Epidermal melanocyte (primary cell): ENCODE data around the gene MS4A13.
"Not testable (repeated sequence)": the region's sequence is repeated elsewhere in the genome, so short reads cannot be mapped to it uniquely, and the experiment has no call there.

Source experiments
- DNase-seq: peaks from one replicate; pipeline ENCODE4 v3.0.0; 2011; ENCODE audit warnings: low spot score; ENCODE audit not compliant: insufficient read length

MS4A13 gene, protein sequence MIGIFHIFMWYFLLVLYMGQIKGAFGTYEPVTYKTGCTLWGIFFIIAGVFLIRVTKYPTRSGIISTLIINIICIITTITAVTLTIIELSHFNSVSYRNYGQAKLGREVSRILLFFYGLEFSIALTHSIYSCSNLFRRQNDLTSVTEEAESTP

DNA sequence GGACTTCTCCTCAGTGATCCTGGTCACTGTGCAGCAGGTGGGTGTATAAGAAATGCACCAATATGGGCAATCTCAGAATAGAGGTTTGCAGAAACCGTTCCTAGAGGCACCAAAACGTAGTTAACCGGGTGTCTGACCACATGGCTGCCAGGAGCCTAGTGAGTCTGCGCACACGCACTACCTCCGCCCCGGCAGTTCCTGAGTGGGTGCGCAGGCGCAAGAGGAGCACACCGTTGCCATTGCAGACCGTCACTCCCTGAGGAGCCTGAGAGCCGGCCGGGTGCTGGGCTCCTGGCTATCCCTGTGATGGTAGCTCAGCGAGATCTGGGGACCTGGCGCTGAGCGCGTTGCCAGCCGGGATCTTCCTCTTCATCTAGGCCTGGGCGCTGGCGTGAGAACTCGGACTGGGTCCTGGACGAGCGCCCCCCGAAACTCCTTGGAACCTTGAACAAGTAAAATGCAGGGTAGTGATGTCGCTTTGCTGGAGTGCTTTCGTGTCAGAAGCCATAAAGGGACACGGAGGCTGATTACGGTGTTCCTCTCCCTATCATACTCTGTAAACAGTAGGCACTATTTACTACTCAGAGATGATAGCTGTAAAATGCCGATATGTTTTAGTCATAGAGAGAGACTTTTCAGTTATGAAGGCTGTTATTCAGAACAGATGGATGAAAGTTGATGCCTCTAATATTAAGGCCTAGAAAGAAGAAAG, at the start of gene MS4A13:
Gene MS4A13 (plus strand): TSS at position 249 of the 712 bp plus-strand sequence. CDS start 2,692 bp downstream, outside the sequence.
- DNase-seq: no peak

DNA sequence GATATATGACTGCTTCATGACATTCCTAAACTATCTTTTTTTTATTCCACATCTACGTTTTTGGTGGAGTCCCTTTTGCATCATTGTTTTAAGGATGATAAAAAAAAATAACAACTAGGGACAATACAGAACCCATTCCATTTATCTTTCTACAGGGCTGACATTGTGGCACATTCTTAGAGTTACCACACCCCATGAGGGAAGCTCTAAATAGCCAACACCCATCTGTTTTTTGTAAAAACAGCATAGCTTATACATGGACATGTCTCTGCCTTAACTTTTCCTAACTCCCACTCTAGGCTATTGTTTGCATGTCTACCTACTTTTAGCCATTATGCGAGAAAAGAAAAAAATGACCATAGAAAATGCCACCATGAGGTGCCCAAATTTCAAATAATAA, 46.4 kb upstream of the MS4A13 start:
- DNase-seq: no peak

DNA sequence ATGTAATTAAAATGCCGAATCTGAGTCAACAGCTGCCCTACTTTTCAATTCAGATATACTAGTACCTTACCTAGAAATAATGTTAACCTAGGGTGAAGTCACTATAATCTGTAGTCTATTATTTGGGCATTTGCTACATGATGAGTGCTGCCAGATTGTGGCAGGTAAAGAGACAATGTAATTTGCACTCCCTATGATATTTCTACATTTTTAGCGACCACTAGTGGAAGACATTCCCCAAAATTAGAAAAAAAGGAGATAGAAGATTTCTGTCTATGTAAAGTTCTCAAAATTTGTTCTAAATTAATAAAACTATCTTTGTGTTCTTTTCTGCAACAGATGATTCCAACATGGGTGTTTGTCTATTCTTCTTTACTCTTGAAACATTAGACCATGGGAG, 45.5 kb upstream of the MS4A13 start:
- DNase-seq: no peak

- DNase-seq: no peak
Observed at GRCh38 chr11:60477035-60477445, 38.2 kb upstream of the MS4A13 start.

DNA sequence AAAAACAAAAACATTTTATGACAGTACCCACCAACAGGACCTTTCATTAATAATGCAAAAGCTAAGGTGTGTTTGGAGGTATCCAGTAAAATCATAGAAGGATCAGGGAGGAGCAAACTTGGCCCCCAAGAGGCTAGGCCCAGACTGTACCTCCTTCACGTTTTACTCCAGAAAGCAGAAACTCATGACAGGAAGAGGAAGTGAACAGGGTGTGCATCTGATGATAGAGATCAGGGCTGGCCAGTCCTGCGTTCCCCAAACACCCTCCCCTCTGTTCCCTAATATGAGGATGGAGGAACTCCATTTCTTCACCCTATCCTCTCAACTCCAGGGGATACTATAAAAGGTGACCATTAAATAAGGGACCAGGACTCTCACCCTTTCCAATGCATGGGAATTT, 32.8 kb upstream of the MS4A13 start:
- DNase-seq: no peak

- no peak for DNase-seq
Observed at GRCh38 chr11:60485987-60486386, 29.2 kb upstream of the MS4A13 start.

DNA sequence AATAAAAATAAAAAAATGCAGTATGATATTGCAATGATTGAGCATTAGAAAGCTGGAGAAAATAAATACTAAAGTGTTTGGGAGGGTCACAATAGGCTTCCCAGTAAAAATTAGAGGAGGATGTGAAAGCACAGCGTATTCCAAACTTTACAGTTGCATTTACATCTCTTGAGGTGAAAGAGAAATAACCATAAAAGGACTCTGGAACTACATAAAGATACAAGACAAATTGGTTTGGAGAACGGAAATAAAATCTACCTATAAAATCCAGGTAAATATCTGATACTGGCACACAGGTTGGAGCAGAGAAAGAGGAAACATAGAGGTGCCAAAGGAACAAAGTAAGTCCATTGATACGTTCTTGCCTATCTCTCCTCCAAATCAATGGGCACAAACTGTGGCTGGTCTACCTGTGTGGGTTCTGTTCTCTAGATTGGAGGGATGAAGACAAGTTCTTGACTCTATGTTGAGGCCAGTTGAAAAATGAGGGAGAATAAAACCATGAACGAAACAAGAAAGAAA, 22.6 kb upstream of the MS4A13 start, which contains the start of gene MS4A12:
Gene MS4A12 (plus strand): TSS at position 291 of the 522 bp plus-strand sequence. CDS start 4,541 bp downstream, outside the sequence.
- no peak for DNase-seq

- DNase-seq: no peak
Observed at GRCh38 chr11:60493454-60493853, 21.7 kb upstream of the MS4A13 start.

DNA sequence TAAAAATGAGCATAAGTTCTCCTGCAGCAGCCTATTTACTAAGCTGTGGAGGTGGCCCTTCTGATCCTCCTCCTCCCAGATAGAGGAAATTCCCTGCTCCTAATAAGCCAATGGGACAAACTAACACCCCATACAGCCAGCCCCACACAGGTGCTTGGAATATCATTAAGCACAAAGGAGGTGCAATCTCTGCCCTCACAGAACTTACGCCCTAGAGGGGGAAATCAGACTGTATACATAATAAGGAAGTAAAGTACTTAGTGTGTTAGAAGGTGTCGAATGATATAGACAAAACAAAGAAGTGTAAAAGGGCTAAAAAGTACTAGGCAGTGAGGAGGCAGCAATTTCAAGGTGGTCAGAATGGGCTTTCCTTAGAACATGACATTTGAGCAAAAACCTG, 16.8 kb upstream of the MS4A13 start:
- DNase-seq: no peak

GRCh38 chr11:60498853-60499252, 16.3 kb upstream of the MS4A13 start:
- no peak for DNase-seq

- no peak for DNase-seq
Observed at GRCh38 chr11:60500276-60500910, 14.8 kb upstream of the MS4A13 start.

- DNase-seq: no peak
Observed at GRCh38 chr11:60502221-60502775, 12.9 kb upstream of the MS4A13 start.

DNA sequence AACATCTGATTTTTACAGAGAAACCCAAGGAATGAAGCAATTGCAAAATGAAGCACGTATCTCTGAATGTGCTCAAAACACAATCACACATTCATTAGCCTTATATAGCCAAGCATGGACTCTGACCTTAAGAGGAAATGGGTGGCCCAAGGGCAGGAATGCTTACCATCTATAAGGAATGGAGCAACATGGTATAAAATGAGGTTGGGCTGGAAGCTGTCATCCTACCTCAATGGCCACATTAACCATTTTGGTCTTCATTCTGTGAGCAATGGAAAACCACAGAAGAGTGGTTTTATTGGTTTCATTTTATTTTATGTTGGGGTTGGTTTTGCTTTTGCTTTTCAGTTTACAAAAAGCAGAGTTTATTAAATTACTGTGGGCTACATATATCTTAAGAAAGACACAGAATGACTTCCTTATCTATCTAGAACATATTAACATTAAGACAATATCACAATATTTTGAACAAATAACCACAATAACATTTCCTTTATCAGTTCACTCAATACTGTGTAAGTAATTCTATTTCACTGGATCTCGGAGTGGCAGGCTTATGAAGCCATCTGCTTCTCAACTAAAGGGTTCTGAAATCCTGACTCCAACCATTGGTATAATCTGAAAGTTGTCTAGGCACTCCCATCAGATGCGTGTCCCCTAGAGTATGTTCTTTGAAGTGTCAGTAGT, 10.8 kb upstream of the MS4A13 start:
- no peak for DNase-seq

- DNase-seq: not testable (repeated sequence)
Observed at GRCh38 chr11:60509609-60510008, 5.6 kb upstream of the MS4A13 start.

DNA sequence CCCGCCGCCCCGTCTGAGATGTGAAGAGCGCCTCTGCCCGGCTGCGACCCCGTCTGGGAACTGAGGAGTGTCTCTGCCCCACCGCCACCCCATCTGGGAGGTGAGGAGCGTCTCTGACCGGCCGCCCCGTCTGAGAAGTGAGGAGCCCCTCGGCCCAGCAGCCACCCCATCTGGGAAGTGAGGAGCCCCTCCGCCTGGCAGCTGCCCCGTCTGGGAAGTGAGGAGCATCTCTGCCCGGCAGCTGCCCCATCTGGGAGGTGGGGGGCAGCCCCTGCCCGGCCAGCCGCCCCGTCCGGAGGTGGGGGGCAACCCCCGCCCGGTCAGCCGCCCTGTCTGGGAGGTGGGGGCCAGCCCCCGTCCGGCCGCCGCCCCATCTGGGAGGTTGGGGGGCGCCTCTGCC, 5.0 kb upstream of the MS4A13 start:
- DNase-seq: not testable (repeated sequence)

DNA sequence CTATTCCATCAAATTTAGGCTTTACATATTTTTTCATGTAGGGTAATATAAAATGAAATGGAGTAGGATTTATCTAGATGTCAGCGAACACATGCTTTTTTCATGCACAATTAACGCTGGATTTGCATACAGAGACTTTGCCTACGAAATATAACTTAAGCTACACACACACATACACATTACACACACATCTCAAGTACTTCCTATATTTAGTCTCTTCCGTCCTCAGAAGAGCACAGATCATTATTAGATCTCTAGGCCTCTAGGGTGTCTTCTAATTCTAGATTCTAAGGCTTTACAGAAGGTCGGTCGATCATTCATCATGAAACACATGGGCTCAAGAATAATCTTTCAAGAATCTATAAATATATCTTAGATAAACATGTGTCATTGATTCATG, 3.8 kb upstream of the MS4A13 start:
- DNase-seq: no peak

GRCh38 chr11:60512651-60513225, 2.5 kb upstream of the MS4A13 start:
- DNase-seq: no peak

DNA sequence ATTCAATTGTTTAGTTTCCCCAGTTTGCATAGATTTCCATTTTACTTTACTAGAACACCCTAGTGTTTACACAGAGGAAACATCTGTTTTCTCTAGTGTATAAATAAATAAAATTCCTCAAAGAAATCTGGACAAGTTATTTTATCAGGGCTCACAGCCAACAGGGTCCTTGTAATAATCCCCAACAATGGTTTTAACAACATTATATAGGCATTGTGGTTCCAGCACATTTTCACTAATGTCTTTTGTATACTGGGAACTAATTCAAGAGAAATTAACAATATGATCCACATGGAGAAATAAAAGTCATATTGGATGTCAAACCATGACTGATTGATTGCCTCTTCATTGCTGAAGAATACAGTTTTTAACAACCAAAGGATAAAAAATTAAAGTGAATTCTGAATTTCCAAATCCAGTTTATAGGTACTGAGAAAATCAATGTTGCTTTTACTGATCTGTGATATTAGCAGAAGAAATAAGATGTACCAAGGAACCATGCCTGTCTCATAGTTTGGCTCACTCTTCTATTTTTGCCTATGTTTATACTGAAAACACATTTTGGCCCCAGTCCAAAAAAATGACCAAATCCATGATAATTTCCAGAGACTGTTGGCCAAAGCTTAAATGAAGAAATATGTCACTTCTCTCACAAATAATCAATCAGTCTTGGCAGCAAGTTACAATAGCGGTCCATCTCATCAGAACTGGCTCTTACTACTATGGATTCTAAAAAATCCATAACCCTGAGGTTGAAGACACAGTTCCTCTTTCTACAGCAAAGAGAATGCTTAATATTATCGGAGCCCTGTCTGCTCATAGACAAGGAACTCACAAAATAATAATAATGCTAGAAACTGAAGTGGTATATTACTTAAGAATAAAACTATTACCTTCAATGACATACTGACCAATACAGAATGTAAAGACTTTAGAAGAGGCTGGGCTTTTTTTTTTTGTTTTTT, 1.4 kb upstream of the MS4A13 start:
- DNase-seq: no peak

GRCh38 chr11:60528465-60528864, 13.3 kb downstream of the MS4A13 start:
- no peak for DNase-seq

GRCh38 chr11:60528934-60529333, 13.7 kb downstream of the MS4A13 start:
- DNase-seq: no peak
